Measurements from ENCODE around the gene CCDC14.
A peak's percentile ranks its signal among the peaks of the same experiment; 100 is the strongest.
"Not testable (repeated sequence)": the region's sequence is repeated elsewhere in the genome, so short reads cannot be mapped to it uniquely, and the experiment has no call there.

CCDC14 gene, protein sequence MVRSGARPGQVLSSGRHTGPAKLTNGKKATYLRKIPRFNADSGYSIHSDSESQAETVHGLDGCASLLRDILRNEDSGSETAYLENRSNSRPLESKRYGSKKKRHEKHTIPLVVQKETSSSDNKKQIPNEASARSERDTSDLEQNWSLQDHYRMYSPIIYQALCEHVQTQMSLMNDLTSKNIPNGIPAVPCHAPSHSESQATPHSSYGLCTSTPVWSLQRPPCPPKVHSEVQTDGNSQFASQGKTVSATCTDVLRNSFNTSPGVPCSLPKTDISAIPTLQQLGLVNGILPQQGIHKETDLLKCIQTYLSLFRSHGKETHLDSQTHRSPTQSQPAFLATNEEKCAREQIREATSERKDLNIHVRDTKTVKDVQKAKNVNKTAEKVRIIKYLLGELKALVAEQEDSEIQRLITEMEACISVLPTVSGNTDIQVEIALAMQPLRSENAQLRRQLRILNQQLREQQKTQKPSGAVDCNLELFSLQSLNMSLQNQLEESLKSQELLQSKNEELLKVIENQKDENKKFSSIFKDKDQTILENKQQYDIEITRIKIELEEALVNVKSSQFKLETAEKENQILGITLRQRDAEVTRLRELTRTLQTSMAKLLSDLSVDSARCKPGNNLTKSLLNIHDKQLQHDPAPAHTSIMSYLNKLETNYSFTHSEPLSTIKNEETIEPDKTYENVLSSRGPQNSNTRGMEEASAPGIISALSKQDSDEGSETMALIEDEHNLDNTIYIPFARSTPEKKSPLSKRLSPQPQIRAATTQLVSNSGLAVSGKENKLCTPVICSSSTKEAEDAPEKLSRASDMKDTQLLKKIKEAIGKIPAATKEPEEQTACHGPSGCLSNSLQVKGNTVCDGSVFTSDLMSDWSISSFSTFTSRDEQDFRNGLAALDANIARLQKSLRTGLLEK

DNA sequence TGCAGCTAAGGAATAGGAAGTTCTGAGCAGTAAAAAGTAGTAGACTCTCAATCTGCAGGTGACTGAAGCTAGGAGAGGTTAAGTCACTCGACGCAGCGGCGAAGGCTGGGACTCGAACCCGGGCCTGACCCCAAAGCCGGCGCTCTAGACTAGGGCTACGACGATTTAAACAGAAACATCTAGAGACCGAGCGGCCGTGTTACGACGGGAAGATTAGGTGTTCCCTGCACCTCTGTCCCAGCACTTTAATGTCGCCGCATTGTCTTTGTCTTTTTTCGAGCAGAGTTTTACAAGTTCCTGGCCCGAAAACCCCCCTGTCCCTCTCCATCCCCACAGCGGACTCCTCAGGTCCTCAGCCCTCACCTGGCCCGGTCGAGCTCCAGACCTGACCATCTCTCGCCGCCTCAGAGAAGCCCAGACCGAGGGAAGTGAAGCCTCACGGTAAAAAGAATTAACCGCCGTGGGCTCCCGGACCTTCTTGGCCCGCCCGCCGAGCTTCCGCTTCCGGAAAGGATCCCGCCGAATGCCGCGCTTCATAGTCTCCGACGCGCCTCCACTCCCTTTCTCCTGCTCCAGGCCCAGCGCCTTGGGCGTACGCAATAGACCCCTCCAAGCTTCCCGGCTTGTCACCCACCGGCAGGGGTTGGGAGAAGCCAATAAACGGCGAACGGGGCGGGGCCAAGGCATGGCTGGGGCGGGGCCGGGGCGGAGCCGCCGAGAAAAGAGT lies at the start of gene CCDC14:
Gene CCDC14 (minus strand): TSS at position 449 of the 727 bp plus-strand sequence. CDS start 56 bp downstream, at position 393.
- DNase-seq (ENCODE audit: low read depth in 2 of 2), result peak; percentile 88 to 92

DNA sequence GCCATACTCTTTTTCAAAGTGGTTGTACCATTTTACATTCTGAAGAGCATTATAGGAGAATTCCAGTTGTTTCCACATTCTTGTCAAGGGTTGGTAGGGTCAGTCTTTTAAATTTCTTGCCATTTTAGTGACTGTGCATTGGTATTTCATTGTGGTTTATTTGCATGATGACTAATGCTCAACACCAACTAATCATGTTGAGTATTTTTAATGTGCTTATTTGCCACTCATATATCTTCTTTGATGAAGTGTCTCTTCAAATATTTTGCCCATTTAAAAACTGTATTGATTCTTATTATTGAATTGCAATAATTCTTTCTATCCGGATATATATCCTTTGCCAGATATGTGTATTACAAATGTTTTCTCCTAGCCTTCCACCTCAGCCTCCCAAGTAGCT lies 47.3 kb upstream of the CCDC14 start:
- not testable (repeated sequence) for DNase-seq (ENCODE audit: low read depth in 2 of 2)

DNA sequence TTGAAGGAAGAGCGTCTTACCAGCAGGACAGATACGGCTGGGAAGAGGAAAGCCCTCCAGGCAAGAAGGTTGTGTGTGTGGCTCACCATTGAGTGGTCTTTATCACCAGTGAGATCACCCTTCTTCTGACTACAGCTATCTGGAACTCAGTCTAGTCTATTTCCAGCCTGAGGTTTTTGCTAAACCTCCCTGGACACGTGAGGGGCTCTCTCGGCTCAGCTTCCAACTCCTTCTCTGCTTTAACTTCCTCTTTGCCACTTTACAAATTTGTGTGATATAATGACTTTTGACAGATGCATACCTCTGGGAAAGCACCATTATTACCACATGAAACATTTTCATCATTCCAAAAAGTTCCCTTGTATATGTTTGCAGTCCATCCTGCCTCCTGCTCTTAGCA lies 46.2 kb upstream of the CCDC14 start:
- no peak for DNase-seq (ENCODE audit: low read depth in 2 of 2)

DNA sequence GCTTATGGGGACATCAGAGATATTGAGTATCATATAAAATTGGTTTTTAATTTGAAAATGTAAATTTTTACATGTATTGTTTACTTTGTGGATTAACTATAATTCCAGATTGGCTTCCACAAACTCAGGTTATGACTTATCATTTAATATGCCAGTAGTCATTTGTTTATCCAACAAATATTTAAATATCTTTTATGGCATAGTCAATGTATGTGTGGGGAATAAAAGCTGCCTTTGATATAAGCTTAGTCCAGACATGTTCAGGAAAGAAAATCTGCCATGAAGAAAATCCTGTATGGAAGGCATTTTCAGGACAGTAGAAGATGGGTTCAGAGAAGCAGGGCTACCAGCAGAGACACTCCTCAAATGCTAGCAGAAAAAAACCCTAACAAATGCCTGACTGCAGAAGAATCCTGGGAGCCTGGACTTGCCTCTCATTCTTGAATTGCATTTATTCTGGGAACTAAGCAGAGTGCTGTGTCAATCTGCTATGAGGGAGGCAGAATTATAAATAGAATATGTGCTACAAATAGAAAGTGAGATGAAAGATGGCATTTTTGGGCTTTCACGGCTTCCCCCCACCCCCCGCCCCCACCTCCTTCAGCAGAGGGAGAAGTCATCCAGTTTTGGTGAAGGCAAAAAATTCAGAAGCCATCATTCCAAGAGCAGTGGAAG lies 41.5 kb upstream of the CCDC14 start:
- DNase-seq (ENCODE audit: low read depth in 2 of 2), result not testable (repeated sequence)

- DNase-seq (ENCODE audit: low read depth in 2 of 2), result not testable (repeated sequence)
Measured at GRCh38 chr3:124001366-124001765, 40.3 kb upstream of the CCDC14 start.

GRCh38 chr3:123997543-123997942 lies 36.5 kb upstream of the CCDC14 start:
- no peak for DNase-seq (ENCODE audit: low read depth in 2 of 2)

DNA sequence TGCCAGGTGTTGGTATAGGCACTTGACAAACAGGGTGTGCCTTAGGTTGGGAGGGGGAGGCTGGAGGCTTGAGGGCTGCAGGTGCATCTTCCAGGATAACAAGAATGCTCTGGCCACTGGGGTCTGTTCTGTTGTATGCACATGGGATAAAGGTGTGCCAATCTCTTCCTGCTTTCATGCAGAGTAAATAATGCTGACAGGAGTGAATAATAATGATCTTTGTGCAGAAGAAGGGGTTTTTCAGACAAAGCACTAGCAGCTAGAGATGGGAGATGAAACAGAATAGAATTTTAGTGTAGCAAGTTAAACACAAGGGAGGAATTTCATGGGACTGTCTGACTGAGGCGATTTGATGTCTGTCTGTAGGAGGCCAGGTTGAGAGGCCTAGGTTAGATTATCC lies 32.8 kb upstream of the CCDC14 start:
- no peak for DNase-seq (ENCODE audit: low read depth in 2 of 2)

GRCh38 chr3:123991730-123992588 lies 30.9 kb upstream of the CCDC14 start, which contains the start of gene ROPN1:
Gene ROPN1 (minus strand): TSS chr3:123992124. CDS start chr3:123980481, 11,643 bp downstream.
- not testable (repeated sequence) for DNase-seq (ENCODE audit: low read depth in 2 of 2)

GRCh38 chr3:123986427-123986826 lies 25.4 kb upstream of the CCDC14 start:
- no peak for DNase-seq (ENCODE audit: low read depth in 2 of 2)

- DNase-seq (ENCODE audit: low read depth in 2 of 2), result no peak
Measured at GRCh38 chr3:123984957-123985356, 23.9 kb upstream of the CCDC14 start.

- no peak for DNase-seq (ENCODE audit: low read depth in 2 of 2)
Measured at GRCh38 chr3:123984350-123984749, 23.3 kb upstream of the CCDC14 start.

DNA sequence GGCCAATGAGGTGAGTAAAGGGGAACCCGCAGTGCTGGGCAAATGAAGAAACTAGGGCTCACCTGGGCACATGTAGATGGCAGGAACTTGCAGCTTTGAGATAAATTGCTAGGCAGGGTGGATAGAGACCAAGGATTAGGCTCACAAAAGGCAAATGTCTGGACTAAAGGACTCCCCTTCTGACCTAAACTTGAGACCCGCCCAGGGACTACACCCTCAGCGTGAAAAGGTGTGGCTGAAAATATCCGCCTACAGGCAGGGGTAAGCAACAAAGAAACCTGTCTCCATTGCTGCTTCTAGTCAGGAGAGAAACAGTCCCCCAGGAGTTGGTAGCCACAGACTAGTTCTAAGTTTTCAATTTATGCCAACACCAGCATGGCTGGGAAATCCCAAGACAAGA lies 20.3 kb upstream of the CCDC14 start:
- not testable (repeated sequence) for DNase-seq (ENCODE audit: low read depth in 2 of 2)

GRCh38 chr3:123980539-123980938 lies 19.5 kb upstream of the CCDC14 start:
- DNase-seq (ENCODE audit: low read depth in 2 of 2), result no peak

DNA sequence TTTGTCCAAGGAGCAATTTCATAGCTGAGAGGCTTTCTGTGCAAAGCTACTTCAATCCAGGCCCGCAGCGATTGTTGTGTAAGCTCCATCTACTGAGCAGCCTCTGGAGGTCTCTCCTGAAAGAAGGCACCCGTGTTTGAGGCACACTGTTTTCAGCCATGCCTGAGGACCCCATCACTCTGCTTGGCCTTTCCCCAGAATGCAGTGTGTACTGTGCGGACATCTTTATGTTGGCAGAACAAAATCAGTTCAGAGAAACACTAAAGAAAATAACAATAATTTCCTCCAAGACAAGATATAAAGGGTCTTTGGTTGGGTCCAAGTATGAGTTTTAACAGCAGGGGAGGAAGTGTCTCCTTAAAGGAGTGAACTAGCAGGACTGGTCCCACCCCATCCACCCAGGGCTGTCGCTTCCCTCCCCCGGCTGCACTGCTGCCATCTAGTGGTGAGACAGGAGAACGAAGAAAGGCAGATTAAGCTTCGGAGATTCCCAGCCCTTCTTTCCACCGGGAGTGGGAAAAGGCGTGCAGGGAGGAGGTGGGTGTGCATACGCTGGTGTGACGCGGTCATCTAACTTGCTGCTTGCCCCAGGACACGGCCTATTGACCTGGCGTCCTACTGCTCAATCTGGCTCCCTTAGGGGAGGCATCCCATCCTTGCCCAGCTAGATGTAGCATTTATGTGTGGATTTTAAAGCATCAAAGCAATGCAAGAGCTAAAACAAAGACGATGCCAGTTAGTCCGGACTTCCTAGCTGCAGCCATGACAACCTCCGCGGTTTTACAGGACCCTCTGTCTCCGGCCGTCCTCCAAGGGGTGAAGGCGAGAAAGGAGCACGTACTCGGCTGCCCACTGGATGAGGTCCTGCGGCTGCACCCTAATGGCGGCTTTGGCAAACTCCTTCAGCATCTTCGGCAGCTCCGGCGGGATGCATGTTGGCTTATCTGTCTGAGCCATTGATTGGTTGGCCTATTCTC lies 18.8 kb upstream of the CCDC14 start:
- not testable (repeated sequence) for DNase-seq (ENCODE audit: low read depth in 2 of 2)

- not testable (repeated sequence) for DNase-seq (ENCODE audit: low read depth in 2 of 2)
Measured at GRCh38 chr3:123976904-123977303, 15.9 kb upstream of the CCDC14 start.

- peak in 1 of 2 experiments; percentile 20 for DNase-seq (ENCODE audit: low read depth in 2 of 2)
Measured at GRCh38 chr3:123976181-123976898, 15.3 kb upstream of the CCDC14 start.

DNA sequence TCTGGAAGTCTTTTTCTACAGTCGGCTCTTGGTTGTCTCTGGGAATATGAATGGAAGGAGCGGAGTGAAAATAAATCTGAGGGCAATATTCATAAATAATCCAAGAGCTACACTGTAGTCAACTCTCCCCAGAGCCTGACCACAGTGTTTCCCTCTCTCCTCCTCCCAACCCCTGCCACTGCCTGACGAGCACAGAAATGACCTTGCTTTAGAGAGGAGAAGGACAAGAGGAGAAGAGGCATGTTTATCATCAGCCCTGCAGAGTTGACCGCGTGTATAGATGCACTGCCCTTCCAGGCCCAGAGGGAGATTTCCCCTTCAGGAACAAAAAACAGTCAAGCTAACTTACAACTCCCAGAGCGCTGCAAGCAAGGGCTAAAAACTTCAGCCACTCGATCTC lies 14.0 kb upstream of the CCDC14 start:
- DNase-seq (ENCODE audit: low read depth in 2 of 2), result not testable (repeated sequence)

- DNase-seq (ENCODE audit: low read depth in 2 of 2), result peak; percentile 50 to 56
Measured at GRCh38 chr3:123971406-123971805, 10.4 kb upstream of the CCDC14 start.
